ENCODE measurements around the gene F10.

Gene F10

DNA sequence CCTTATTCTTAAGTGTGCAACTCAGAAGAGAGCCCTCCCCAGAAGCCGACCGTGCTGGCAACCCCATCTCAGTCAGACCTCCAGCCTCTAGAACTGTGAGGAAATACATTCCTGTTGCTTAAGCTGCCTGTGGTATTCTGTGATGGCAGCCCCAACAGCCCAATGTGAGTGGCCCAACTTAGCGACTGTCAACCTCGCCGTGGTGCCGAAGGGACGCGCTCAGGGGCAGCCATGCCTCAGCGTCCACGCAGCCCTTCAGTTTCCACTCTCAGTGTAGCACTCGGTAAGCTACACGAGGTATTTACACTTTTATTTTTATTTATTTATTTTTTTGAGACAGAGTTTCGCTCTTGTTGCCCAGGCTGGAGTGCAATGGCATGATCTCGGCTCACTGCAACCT lies 54.2 kb downstream of the F10 start:
- no peak for DNase-seq

DNA sequence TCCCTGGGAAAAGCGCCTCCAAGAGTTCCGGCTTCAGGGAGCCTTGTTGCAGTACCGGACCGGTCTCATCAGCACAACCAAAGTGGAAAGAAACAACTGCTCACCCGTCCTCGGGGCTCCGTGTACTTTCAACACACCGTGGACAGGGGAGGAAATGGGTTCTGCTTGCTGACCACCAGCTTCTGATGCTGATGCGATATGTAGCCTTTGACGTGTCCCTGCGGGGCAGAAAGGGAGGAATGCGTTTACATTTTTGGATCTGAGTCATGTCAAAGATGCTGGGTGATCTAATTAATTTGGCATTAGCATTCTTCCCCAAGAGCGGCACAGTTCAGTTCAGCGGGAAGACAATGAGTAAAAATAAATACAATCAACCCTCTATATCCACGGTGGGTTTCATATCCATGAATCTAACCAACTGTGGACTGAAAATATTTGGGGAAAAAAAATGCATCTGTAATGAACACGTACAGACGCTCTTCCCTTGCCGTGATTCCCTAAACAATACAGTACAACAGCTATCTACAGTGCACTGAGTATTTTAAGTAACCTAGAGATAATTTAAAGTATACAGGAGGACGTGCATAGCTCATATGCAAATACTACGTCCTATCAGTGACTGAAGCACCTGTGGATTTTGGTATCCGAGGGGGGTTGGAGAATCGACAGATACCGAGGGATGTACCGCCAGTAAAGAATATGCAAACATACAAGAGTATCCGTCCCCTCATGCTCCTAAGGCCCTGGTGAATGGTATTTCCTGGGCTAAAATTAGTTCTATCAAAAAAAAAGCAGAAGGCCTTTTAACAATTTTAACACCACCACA lies 55.7 kb downstream of the F10 start:
- DNase-seq, result no peak

GRCh38 chr13:113178896-113179167 lies 56.2 kb downstream of the F10 start:
- no peak for DNase-seq

DNA sequence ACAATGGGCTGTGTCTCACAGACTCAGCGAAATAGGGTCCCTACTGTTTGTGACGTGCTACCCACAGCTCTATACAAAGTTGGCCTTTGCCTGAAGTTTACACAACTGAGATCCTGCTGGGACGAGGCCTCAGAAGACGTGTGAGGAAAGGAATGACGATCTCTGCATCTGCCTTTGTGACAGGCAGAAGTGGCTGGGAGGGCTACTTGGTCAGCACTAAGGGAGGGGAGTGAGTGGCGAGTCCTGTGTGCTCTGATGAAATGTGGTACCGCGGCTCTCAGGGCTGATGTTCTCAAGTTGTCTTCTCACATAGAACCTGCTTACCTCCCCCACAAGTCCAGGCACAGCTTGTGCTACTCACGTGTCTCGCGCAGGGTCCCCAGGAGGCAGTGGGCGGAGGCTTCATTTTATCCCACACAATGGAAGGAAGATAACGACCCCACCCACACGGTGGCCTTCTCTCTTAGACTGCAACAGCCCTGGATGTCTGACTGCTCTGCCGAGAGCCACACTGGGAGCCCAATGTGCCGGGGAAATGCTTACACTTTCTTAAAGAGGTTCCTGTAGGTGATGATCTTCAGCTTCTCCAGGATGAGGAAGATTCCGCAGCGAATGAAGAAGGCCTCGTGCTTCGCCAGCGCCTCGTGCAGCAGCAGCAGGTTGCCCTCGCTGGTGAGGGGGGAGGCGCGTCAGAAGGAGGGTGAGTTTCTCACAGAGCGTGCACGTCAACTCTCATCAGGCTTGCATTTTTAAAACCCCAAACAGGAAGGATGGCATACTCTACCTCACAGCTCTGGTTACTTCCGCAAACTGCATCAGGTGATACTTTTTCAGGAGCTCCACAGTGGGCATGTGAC lies 57.0 kb downstream of the F10 start:
- no peak for DNase-seq

DNA sequence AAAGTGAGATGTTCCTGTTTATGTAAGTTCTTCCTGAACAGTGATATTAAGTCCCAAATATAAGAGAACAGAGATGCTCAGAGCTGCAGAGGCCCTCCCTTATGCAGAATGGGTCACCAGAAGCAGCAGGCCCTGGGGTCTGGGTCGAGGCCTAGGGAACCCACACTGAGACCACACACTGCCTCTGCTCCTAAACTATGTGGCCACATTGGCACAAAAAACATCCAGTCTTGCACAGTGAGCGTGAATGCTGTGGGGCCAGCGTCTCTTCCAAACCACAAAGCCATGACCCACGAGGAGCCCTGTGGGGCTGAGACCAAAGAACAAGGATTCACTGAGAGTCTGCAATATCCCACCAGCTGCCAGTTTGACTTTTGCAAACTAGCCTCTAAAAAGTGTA lies 59.4 kb downstream of the F10 start:
- DNase-seq, result no peak

GRCh38 chr13:113183450-113184129 lies 61.0 kb downstream of the F10 start:
- no peak for DNase-seq

GRCh38 chr13:113184568-113185440 lies 62.2 kb downstream of the F10 start:
- DNase-seq, result no peak

GRCh38 chr13:113186061-113186900 lies 63.7 kb downstream of the F10 start:
- DNase-seq, result no peak

DNA sequence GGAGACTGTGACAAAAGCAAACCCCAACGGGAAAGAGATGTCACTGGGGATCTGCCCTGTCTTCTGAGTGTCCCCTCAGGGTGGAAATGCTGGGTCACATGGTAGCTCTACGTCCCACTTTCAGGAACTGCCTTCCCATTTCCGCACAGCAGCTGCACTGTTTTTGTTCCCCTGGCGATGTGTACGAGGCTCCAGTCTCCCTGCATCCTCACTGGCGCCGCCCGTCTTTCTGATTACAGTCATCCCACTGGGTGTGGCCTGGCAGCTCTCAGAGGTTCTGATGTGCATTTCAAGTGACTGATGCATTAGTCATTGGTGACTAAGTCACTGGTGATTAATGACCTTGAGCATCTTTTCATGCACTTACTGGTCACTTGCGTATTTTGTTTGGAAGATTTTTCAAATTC lies 64.7 kb downstream of the F10 start:
- peak; percentile 19 to 63 (median 50) for DNase-seq

GRCh38 chr13:113187883-113188665 lies 65.5 kb downstream of the F10 start:
- DNase-seq, result peak in 1 of 3 experiments; percentile 21

GRCh38 chr13:113190181-113190580 lies 67.6 kb downstream of the F10 start:
- DNase-seq, result no peak

GRCh38 chr13:113192279-113192678 lies 69.7 kb downstream of the F10 start:
- no peak for DNase-seq

- DNase-seq, result no peak
These were observed 70.3 kb downstream of the F10 start for GRCh38 chr13:113192902-113193301.

- no peak for DNase-seq
These were observed 72.8 kb downstream of the F10 start for GRCh38 chr13:113195360-113195759.

GRCh38 chr13:113196970-113197737 lies 74.6 kb downstream of the F10 start:
- no peak for DNase-seq

Data from NCI-H1417 (cell line).